ENCODE measurements around the gene PSMC2. TPM values are rescaled to one million over a fixed set of nuclear protein-coding genes. Genes with fewer than 3 reads are reported as not detected.
"Not testable (repeated sequence)": the region's sequence is repeated elsewhere in the genome, so short reads cannot be mapped to it uniquely, and the experiment has no call there.

Gene PSMC2
- total RNA-seq, 2 donors from 2014 or later: 77.4 to 91.1 TPM

DNA sequence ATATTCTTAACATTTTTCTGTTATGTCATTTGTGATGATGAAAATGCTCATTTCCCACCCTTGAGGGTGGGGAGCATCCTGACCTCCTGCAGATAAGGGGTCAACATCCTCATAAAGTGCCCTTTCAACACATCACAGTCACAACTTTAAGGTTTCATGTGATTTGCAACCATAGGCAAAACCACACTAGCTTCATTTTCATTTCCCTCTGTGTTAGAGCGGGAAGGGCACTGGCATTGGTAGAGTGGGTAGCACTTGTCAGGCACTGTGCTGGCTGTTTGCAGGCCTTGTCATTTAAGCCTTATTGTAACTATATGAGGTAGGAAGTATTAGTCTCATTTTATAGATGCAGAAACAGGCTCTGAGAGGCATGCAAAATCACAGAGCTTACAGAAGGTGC is 39.8 kb downstream of the PSMC2 start:
- H3K27me3 Mint-ChIP-seq: peaks cover 21% of the 10 kb centered on the region
- peaks cover 3% of the 10 kb centered on the region for H3K4me1 Mint-ChIP-seq
- no peak overlapping the region for H3K4me3 Mint-ChIP-seq
- no peaks in the 10 kb centered on the region for H3K9me3 ChIP-seq (ENCODE audit: control insufficient read depth, low read length, poor library complexity, severe bottlenecking)
- peaks cover 2% of the 10 kb centered on the region for H3K36me3 Mint-ChIP-seq (ENCODE audit: low read depth)
- DNase-seq: no peak
- no peak for ATAC-seq
- no peak overlapping the region for H3K27ac Mint-ChIP-seq

DNA sequence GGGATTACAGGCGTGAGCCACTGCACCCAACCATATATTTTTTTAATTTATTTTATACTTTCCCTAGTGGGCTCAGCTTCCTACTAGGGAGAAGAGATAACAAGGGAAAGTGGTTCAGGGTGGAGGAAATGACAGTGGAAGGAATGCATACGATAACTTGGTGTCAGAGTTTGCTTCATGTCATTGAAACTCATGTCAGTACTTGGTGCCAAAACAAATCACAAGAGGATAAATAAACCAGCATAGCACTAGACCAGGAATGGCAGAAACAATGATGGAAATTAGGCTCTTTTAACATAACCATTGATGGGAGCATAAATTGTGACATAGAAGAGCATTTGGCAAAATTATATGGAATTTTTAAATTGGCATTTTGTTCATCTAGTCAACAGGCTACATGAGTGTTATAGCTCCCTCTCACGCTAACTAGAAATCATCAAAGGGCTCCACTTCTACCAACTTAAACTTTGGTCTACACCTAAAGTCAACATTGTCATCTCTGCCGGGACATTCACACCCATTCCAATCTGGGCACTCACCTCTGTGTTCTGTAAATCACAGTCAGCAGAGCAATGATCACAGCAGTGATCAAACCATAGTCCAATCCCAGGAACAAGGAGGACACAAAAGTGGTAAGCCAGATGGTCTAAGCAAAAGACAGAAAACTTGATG is 41.2 kb downstream of the PSMC2 start:
- no peak overlapping the region for H3K27ac Mint-ChIP-seq
- H3K4me1 Mint-ChIP-seq: no peaks in the 10 kb centered on the region
- H3K27me3 Mint-ChIP-seq: peaks cover 22% of the 10 kb centered on the region
- peaks cover 2% of the 10 kb centered on the region for H3K36me3 Mint-ChIP-seq (ENCODE audit: low read depth)
- no peak overlapping the region for H3K4me3 Mint-ChIP-seq
- DNase-seq (no peak), ATAC-seq (no peak)
- H3K9me3 ChIP-seq (ENCODE audit: control insufficient read depth, low read length, poor library complexity, severe bottlenecking): no peaks in the 10 kb centered on the region

DNA sequence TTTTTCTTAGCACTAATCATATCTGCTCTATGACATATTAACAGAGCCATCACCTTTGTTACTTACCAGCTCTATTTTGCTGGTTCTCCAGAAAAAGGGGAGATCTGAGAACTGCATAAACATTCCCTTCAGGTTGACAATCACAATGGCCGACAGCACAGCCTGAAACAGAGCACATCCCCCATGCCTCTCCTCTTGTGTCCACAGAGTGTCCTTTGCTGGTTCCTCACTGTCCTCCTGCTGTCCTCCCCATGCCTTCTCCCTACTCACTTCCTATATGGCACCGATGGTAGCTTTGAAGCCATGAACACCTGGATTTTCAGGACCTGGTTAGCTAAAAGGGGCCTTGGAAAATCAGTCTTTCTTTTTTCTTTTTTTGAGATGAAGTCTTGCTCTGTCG is 41.8 kb downstream of the PSMC2 start:
- Mint-ChIP-seq H3K36me3 (ENCODE audit: low read depth) (peaks cover 2% of the 10 kb centered on the region), H3K27ac (no peak overlapping the region), H3K4me3 (no peak overlapping the region), H3K4me1 (no peaks in the 10 kb centered on the region), H3K27me3 (peaks cover 22% of the 10 kb centered on the region)
- H3K9me3 ChIP-seq (ENCODE audit: control insufficient read depth, low read length, poor library complexity, severe bottlenecking): no peaks in the 10 kb centered on the region
- DNase-seq: no peak
- no peak for ATAC-seq

DNA sequence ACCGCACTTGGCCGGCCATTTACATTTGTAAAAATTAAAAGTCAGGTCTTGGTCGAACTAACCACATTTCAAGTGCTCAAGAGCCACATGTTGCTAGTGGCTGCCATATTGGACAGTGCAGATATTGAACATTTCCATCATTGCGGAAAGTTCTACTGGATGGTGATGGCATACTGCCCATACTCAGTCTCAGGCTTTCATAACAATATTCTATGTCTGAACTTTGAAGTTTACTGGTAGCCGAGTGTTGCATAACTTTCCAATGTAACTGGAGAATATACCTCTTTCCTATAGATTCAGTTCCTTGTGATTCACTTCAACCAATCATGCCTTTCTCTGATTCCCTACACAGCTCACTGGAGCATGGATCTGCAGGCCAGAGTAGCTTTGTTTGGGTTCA is 43.7 kb downstream of the PSMC2 start:
- Mint-ChIP-seq H3K27me3 (peaks cover 27% of the 10 kb centered on the region), H3K27ac (no peak overlapping the region), H3K4me3 (no peak overlapping the region), H3K4me1 (no peaks in the 10 kb centered on the region), H3K36me3 (ENCODE audit: low read depth) (peaks cover 2% of the 10 kb centered on the region)
- H3K9me3 ChIP-seq (ENCODE audit: control insufficient read depth, low read length, poor library complexity, severe bottlenecking): no peaks in the 10 kb centered on the region
- ATAC-seq: no peak
- DNase-seq: no peak

DNA sequence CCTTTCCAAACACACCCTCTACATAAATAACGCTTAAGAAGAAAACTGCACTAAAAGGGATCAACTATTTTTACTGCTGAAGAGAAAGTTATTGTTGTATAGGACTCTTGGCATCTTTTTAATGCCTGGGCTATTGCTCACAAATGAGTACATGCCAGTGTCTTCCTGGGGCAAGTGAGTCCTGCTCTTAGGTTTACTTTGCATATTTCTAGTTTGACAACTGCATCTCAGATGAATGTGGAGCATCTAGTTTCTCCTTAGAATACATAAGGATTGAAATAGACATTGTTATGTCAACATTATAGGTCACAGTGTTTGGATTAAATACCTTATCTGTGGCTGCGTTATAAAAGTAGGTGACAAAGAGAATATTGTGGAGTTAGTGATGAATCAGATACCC is 44.5 kb downstream of the PSMC2 start:
- ATAC-seq: no peak
- DNase-seq: no peak
- Mint-ChIP-seq H3K4me1 (peaks cover 3% of the 10 kb centered on the region), H3K27ac (no peak overlapping the region), H3K27me3 (peaks cover 33% of the 10 kb centered on the region), H3K4me3 (no peak overlapping the region), H3K36me3 (ENCODE audit: low read depth) (peaks cover 2% of the 10 kb centered on the region)
- H3K9me3 ChIP-seq (ENCODE audit: control insufficient read depth, low read length, poor library complexity, severe bottlenecking): no peaks in the 10 kb centered on the region

DNA sequence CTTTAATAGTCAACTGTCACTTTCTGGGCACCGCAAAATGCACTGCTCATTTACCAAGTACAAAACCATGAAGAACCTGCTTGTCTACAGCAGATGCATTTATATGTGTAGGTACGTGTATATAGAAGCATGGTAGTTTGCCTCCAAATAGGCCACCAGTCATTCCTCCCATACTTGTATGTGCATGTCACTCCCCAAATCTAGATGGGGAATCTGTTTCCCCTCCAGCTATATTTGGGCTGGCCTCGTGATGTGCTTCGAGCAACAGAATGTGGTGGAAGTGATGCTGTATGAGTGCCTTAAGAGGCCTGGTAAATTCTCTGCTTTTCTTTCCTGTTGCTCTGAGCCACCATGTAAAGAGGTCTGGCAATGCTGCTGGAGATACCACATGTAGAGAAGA is 47.1 kb downstream of the PSMC2 start:
- peaks cover 2% of the 10 kb centered on the region for H3K36me3 Mint-ChIP-seq (ENCODE audit: low read depth)

DNA sequence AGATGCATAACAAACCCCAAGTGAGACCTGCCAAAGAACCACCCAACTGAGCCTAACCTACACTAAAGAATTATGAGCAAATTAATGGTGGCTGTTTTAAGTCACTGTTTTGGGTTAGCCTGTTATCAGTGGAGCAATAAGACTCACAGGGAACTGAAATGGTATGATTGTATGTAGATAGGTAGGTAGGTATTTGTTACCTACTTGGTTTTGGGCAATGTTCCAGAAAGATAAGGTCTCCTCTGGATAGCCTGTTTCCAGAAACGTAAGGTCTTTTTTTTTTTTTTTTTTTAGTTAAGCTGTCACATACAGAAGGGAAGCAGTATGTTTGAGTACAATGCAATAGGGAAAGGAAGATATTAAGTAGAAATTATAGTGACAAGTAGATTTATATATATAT is 47.6 kb downstream of the PSMC2 start:
- no peaks in the 10 kb centered on the region for H3K9me3 ChIP-seq (ENCODE audit: control insufficient read depth, low read length, poor library complexity, severe bottlenecking)
- Mint-ChIP-seq H3K4me3 (no peak overlapping the region), H3K36me3 (ENCODE audit: low read depth) (peaks cover 2% of the 10 kb centered on the region), H3K27me3 (peaks cover 19% of the 10 kb centered on the region), H3K4me1 (peaks cover 3% of the 10 kb centered on the region), H3K27ac (no peak overlapping the region)
- no peak for DNase-seq
- no peak for ATAC-seq

More for the DNA sequence above, 47.1 kb downstream of the PSMC2 start:
- no peaks in the 10 kb centered on the region for H3K9me3 ChIP-seq (ENCODE audit: control insufficient read depth, low read length, poor library complexity, severe bottlenecking)
- H3K27ac Mint-ChIP-seq: no peak overlapping the region
- H3K27me3 Mint-ChIP-seq: peaks cover 24% of the 10 kb centered on the region
- peaks cover 3% of the 10 kb centered on the region for H3K4me1 Mint-ChIP-seq
- H3K4me3 Mint-ChIP-seq: no peak overlapping the region
- DNase-seq (no peak), ATAC-seq (no peak)

DNA sequence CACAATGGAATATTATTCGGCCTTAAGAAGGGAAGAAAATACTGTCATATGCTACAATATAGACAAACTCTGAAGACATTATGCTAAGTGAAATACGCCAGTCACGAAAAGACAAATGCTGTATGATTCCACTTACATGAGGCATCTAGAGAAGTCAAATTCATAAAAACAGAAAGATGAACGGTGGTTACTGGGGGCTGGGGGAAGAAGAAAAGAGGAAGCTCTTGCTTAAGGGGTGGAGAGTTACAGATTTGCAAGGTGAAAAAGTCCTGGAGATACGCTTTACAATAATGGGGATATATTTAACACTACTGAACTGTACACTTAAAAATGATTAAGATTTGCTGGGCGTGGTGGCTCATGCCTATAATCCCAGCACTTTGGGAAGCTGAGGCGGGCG is 49.0 kb downstream of the PSMC2 start:
- no peak overlapping the region for H3K27ac Mint-ChIP-seq
- no peak overlapping the region for H3K4me3 Mint-ChIP-seq
- H3K4me1 Mint-ChIP-seq: peaks cover 3% of the 10 kb centered on the region
- H3K9me3 ChIP-seq (ENCODE audit: control insufficient read depth, low read length, poor library complexity, severe bottlenecking): no peaks in the 10 kb centered on the region
- H3K27me3 Mint-ChIP-seq: peaks cover 16% of the 10 kb centered on the region
- H3K36me3 Mint-ChIP-seq (ENCODE audit: low read depth): no peaks in the 10 kb centered on the region
- ATAC-seq (no peak), DNase-seq (no peak)

DNA sequence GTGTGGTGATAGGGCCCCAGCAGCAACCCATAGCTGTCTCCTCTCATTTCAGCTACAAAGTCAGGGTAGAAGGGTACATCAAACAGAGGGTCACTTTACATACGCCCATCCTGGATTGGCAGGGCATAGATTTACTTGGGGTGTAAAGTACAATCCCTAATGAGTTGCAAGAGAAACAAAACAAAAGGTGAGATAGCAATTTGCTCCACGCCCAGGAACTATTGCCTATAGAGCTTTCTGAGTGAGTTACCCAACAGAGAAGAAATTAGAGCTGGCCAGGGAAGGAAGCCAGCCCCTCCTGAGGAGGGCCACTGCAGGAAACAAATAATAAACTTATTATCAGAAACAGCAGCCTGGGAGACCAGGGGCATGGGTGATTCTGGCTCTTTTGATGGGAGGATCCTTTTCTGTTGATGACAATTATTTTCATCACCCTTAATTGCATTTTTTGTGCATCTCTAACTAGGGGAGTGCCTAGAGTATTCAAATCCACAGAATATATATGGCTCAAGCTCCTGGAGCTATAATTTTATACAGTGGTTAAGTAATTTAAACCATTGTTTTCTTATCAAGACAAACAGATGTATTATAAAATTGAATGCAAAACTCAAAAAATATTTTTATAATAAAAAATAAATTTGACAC is 51.2 kb downstream of the PSMC2 start:
- H3K4me1 Mint-ChIP-seq: peaks cover 3% of the 10 kb centered on the region
- no peak for DNase-seq
- no peaks in the 10 kb centered on the region for H3K9me3 ChIP-seq (ENCODE audit: control insufficient read depth, low read length, poor library complexity, severe bottlenecking)
- H3K4me3 Mint-ChIP-seq: no peak overlapping the region
- no peaks in the 10 kb centered on the region for H3K36me3 Mint-ChIP-seq (ENCODE audit: low read depth)
- H3K27ac Mint-ChIP-seq: no peak overlapping the region
- no peak for ATAC-seq
- H3K27me3 Mint-ChIP-seq: peaks cover 19% of the 10 kb centered on the region

DNA sequence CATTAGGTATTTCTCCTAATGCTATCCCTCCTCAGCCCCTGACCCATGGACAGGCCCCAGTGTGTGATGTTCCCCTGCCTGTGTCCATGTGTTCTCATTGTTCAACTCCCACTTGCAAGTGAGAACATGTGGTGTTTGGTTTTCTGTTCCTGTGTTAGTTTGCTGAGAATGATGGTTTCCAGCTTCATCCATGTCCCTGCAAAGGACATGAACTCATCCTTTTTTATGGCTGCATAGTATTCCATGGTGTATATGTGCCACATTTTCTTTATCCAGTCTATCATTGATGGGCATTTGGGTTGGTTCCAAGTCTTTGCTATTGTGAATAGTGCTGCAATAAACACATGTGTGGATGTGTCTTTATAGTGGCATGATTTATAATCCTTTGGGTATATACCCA is 52.2 kb downstream of the PSMC2 start:
- H3K4me1 Mint-ChIP-seq; DNase-seq; H3K27ac Mint-ChIP-seq; H3K4me3 Mint-ChIP-seq; ATAC-seq; H3K9me3 ChIP-seq (ENCODE audit: control insufficient read depth, low read length, poor library complexity, severe bottlenecking); H3K36me3 Mint-ChIP-seq (ENCODE audit: low read depth): not testable (repeated sequence)
- peaks cover 28% of the 10 kb centered on the region for H3K27me3 Mint-ChIP-seq

DNA sequence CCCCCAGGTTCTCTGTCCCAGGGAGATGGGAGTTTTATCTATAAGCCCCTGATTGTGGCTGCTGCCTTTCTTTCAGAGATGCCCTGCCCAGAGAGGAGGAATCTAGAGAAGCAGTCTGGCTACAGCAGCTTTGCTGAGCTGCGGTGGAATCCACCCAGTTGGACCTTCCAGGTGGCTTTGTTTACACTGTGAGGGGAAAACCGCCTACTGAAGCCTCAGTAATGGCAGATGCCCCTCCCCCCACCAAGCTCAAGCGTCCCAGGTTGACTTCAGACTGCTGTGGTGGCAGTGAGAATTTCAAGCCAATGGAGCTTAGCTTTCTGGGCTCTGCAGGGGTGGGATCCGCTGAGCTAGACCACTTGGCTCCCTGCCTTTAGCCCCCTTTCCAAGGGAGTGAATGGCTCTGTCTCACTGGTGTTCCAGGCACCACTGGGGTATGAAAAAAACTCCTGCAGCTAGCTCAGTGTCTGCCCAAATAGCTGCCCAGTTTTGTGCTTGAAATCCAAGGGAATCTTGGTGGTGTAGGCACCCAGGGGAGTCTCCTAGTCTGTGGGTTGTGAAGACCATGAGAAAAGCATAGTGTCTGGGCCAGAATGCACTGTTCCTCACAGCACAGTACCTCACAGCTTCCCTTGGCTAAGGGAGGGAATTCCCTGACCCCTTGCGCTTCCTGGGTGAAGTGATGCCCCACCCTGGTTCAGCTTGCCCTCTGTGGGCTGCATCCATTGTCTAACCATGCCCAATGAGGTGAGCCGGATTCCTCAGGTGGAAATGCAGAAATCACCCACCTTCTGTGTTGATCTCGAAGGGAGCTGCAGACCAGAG is 58.6 kb downstream of the PSMC2 start:
- peaks cover 30% of the 10 kb centered on the region for H3K27me3 Mint-ChIP-seq
- not testable (repeated sequence) for H3K9me3 ChIP-seq (ENCODE audit: control insufficient read depth, low read length, poor library complexity, severe bottlenecking); DNase-seq; ATAC-seq; H3K36me3 Mint-ChIP-seq (ENCODE audit: low read depth); H3K4me1 Mint-ChIP-seq; H3K4me3 Mint-ChIP-seq; H3K27ac Mint-ChIP-seq

DNA sequence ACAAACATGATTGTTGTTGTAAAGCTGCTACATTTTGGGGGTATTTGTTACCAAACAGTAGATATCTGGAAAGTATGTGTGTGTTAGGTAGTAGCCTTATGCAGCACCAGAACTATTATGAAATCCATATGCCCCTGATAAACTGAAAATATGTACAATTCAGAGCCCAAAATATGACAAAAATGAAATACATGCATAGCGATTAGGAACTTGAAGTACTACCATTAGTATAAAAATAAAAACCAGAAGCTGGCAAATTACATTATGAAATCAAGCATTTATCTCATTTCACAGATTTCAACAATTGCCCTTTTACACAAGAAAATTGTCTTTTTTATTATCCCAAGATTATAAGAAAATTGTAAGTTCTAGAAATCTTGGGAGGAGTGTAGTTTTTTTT is 64.7 kb downstream of the PSMC2 start:
- no peak for DNase-seq
- no peak for ATAC-seq
- Mint-ChIP-seq H3K36me3 (ENCODE audit: low read depth) (peaks cover 2% of the 10 kb centered on the region), H3K4me3 (no peak overlapping the region), H3K27me3 (peaks cover 49% of the 10 kb centered on the region), H3K27ac (no peak overlapping the region), H3K4me1 (no peaks in the 10 kb centered on the region)
- H3K9me3 ChIP-seq (ENCODE audit: control insufficient read depth, low read length, poor library complexity, severe bottlenecking): no peaks in the 10 kb centered on the region

DNA sequence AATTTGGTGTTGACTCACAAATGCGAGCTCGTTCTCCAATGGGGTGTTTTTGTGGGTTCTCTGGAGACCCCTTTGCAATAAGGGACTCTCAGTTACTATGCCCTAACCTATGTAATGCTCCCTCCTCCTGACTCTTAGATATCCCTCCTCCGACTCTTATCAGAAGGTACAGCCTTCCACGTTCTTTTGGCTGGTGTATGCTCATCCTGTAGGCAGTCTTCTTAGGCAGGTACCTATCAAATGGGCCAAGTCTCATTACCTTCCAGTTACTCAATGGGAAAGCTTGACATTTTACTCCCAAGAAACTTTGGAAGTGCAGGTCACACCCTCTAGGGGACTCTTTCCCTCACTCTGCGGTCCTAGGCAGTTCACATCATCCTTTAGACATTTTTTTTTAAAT is 66.0 kb downstream of the PSMC2 start:
- ATAC-seq (no peak), DNase-seq (no peak)
- peaks cover 61% of the 10 kb centered on the region for H3K27me3 Mint-ChIP-seq
- no peaks in the 10 kb centered on the region for H3K9me3 ChIP-seq (ENCODE audit: control insufficient read depth, low read length, poor library complexity, severe bottlenecking)
- no peaks in the 10 kb centered on the region for H3K4me1 Mint-ChIP-seq
- H3K36me3 Mint-ChIP-seq (ENCODE audit: low read depth): peaks cover 2% of the 10 kb centered on the region
- no peak overlapping the region for H3K4me3 Mint-ChIP-seq
- peak overlapping the region; percentile 34 for H3K27ac Mint-ChIP-seq
